Chondrocyte (in vitro differentiated cells): ENCODE measurements around the gene OR56A4. TPM values are rescaled to one million over a fixed set of nuclear protein-coding genes. Genes with fewer than 3 reads are reported as not detected.

ENCODE experiments used
- DNase-seq: peaks from one replicate; pipeline ENCODE4 v3.0.0; 2021; ENCODE audit warnings: mixed read lengths, low spot score
- H3K27ac Mint-ChIP-seq: one replicate; pipeline ENCODE4 v1.8.0; 2021; ENCODE audit warnings: mild to moderate bottlenecking, moderate library complexity, mixed read lengths; ENCODE audit not compliant: unreplicated experiment
- H3K27me3 Mint-ChIP-seq: 2 replicates; pipeline ENCODE4 v1.8.0; 2021; ENCODE audit warnings: low read depth, mixed read lengths
- H3K36me3 Mint-ChIP-seq: 2 replicates; pipeline ENCODE4 v1.8.0; 2021; ENCODE audit warnings: low read depth, mixed read lengths
- H3K4me1 Mint-ChIP-seq: 2 replicates; pipeline ENCODE4 v1.8.0; 2021; ENCODE audit warnings: low read depth, mild to moderate bottlenecking, mixed read lengths
- H3K4me3 Mint-ChIP-seq: one replicate; pipeline ENCODE4 v1.8.0; 2021; ENCODE audit warnings: mild to moderate bottlenecking, moderate library complexity, mixed read lengths; ENCODE audit not compliant: unreplicated experiment
- H3K9me3 Mint-ChIP-seq: 2 replicates; pipeline ENCODE4 v1.8.0; 2021; ENCODE audit warnings: low read depth, mixed read lengths
- total RNA-seq: library from RNA; stranded (reverse); gene quantifications from 3 replicates; pipeline ENCODE4 v1.2.1, GENCODE V29; 2021
- TF ChIP-seq, protein P1 (sequence below): fragments of 200-600 bp; sonication (generic); IDR thresholded peaks from 2 replicates; pipeline ENCODE4 v1.5.0; 2021; ENCODE audit warnings: antibody characterized with exemption, mild to moderate bottlenecking, moderate library complexity

Gene OR56A4
- total RNA-seq, 1 donor from 2014 or later, result not detected

GRCh38 chr11:6027501-6027900 lies 20.8 kb upstream of the OR56A4 start:
- DNase-seq, result no peak
- no peaks in the 10 kb centered on the region for H3K4me1 Mint-ChIP-seq
- H3K27me3 Mint-ChIP-seq, result peaks cover 14% of the 10 kb centered on the region
- H3K36me3 Mint-ChIP-seq, result no peaks in the 10 kb centered on the region
- H3K27ac Mint-ChIP-seq, result no peak overlapping the region
- H3K9me3 Mint-ChIP-seq, result no peaks in the 10 kb centered on the region
- TF ChIP-seq, protein P1, sequence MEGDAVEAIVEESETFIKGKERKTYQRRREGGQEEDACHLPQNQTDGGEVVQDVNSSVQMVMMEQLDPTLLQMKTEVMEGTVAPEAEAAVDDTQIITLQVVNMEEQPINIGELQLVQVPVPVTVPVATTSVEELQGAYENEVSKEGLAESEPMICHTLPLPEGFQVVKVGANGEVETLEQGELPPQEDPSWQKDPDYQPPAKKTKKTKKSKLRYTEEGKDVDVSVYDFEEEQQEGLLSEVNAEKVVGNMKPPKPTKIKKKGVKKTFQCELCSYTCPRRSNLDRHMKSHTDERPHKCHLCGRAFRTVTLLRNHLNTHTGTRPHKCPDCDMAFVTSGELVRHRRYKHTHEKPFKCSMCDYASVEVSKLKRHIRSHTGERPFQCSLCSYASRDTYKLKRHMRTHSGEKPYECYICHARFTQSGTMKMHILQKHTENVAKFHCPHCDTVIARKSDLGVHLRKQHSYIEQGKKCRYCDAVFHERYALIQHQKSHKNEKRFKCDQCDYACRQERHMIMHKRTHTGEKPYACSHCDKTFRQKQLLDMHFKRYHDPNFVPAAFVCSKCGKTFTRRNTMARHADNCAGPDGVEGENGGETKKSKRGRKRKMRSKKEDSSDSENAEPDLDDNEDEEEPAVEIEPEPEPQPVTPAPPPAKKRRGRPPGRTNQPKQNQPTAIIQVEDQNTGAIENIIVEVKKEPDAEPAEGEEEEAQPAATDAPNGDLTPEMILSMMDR, result no peak
- H3K4me3 Mint-ChIP-seq, result no peak overlapping the region

GRCh38 chr11:6025056-6025455 lies 18.3 kb upstream of the OR56A4 start:
- Mint-ChIP-seq H3K27me3 (peaks cover 27% of the 10 kb centered on the region), H3K4me1 (no peaks in the 10 kb centered on the region), H3K27ac (no peak overlapping the region), H3K36me3 (no peaks in the 10 kb centered on the region), H3K9me3 (no peaks in the 10 kb centered on the region), H3K4me3 (no peak overlapping the region)
- DNase-seq, result no peak
- TF ChIP-seq, protein P1, result no peak

- DNase-seq, result no peak
- Mint-ChIP-seq H3K4me3 (no peak overlapping the region), H3K4me1 (no peaks in the 10 kb centered on the region), H3K36me3 (no peaks in the 10 kb centered on the region), H3K9me3 (no peaks in the 10 kb centered on the region), H3K27me3 (peaks cover 36% of the 10 kb centered on the region), H3K27ac (no peak overlapping the region)
- TF ChIP-seq, protein P1, result peak; percentile 80
Observed at GRCh38 chr11:6022956-6023355, 16.2 kb upstream of the OR56A4 start.

DNA sequence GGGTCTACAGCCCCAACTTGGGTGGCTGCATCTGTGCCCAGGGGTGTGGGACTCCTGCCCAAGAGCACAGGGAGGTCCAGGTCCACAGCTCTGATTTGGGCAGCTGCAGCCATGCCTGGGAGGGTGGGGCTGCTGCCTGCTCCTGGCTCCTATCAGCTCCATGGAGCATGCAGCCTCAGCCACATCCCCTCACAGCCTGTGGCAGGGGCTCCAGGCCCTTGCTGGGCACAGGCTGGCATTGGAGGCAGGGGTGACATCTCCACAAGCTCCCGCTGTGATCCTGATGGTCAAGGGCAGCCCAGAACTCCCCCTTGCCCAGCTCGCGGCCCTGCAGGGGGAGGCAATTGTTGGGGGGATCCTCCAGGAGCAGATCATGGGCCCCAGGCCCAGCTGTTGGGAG lies 6.3 kb upstream of the OR56A4 start:
- Mint-ChIP-seq H3K9me3 (peaks cover 7% of the 10 kb centered on the region), H3K36me3 (peaks cover 1% of the 10 kb centered on the region), H3K4me3 (no peak overlapping the region), H3K4me1 (no peaks in the 10 kb centered on the region), H3K27ac (no peak overlapping the region), H3K27me3 (peaks cover 5% of the 10 kb centered on the region)
- TF ChIP-seq, protein P1, result no peak
- DNase-seq, result no peak

GRCh38 chr11:6012035-6012668 lies 5.4 kb upstream of the OR56A4 start:
- peaks cover 7% of the 10 kb centered on the region for H3K9me3 Mint-ChIP-seq
- no peaks in the 10 kb centered on the region for H3K4me1 Mint-ChIP-seq
- H3K4me3 Mint-ChIP-seq, result no peak overlapping the region
- TF ChIP-seq, protein P1, result no peak
- peaks cover 1% of the 10 kb centered on the region for H3K36me3 Mint-ChIP-seq
- peaks cover 5% of the 10 kb centered on the region for H3K27me3 Mint-ChIP-seq
- H3K27ac Mint-ChIP-seq, result no peak overlapping the region
- no peak for DNase-seq
